ENCODE data around the gene MARK4. TPM values are rescaled to one million over a fixed set of nuclear protein-coding genes. Genes with fewer than 3 reads are reported as not detected.

The MARK4 gene
- total RNA-seq, 4 donors from 2014 or later = 10.2 to 26.2 (median 14.4) TPM

DNA sequence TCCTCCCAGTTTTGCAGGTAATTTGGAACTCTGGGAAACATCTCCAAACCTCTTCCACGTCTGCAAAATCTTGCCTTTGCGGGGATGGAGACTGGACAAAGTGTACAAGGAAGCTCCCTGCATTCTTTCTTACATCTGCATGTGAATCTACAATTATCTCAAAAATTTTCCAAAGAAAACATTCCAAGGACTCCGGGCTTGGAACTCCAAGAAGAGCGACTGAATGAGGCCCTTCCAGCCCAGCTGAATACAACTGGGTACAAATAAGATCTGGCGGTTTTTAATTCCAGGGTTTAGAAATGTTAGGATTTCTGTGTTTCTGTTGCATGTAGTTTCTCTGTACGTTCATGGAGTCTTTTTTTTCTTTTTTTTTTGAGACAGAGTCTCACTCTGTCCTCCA is 34.4 kb upstream of the MARK4 start:
- TF ChIP-seq, protein P1, sequence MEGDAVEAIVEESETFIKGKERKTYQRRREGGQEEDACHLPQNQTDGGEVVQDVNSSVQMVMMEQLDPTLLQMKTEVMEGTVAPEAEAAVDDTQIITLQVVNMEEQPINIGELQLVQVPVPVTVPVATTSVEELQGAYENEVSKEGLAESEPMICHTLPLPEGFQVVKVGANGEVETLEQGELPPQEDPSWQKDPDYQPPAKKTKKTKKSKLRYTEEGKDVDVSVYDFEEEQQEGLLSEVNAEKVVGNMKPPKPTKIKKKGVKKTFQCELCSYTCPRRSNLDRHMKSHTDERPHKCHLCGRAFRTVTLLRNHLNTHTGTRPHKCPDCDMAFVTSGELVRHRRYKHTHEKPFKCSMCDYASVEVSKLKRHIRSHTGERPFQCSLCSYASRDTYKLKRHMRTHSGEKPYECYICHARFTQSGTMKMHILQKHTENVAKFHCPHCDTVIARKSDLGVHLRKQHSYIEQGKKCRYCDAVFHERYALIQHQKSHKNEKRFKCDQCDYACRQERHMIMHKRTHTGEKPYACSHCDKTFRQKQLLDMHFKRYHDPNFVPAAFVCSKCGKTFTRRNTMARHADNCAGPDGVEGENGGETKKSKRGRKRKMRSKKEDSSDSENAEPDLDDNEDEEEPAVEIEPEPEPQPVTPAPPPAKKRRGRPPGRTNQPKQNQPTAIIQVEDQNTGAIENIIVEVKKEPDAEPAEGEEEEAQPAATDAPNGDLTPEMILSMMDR (IDR thresholded peaks at IDR 0.05; ENCODE audit: low read depth) = no peak

DNA sequence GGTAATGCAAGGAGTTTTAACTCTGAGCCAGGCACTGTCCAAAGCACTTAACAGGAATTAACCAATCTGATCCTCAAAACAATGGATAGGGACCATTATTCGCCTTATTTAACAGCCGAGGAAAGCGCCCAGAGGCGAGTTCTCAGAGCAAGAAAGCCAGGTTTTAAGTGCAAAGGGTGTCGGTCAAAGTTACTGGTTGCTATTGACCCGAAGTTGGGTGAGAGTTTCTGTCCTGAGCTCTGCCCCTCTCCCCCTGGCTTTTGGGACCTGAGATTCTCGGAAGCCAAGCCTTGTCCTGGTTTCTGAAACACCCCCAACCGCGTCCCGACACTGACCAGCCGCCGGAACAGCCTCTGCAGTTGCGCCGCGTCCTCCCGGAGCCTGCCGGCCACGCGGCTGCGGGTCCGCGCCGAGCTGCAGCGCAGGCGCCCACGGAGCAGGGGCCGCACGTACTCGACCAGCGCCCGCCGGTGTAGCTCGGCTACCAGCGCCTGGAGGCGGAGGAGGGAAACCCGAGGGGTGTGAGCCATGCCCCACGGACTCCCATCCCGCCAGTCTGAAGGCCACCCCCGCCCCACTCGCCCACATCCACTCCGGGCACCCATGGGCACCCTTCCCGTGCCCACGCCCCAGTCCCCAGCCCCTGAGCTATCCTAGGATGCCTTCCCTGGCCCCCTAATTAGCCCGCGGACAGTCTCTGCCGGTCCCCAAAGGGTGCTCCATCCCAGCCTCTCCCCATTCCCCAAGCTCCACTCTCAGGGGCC is 33.7 kb upstream of the MARK4 start:
- TF ChIP-seq, protein P1 (IDR thresholded peaks at IDR 0.05; ENCODE audit: low read depth) = no peak

DNA sequence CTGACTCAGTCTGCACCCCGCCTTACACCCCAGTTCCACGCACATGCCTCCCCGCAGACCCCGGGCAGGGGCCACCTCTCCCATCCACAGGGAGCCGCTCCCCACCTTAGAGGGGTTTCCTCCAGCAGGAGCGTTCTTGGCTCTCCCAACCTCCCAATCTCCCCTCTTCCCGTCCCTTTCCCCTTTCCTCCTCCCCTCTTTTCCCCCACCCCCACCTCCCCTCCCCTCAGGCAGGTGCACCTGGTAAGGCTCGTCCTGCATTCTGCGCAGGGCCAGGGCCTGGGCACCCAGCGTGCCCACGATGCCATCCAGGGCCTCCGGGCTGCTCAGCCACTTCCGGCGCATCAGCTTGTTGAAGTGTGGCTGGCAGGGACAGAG is 33.1 kb upstream of the MARK4 start:
- TF ChIP-seq, protein P1 (IDR thresholded peaks at IDR 0.05; ENCODE audit: low read depth) = no peak

DNA sequence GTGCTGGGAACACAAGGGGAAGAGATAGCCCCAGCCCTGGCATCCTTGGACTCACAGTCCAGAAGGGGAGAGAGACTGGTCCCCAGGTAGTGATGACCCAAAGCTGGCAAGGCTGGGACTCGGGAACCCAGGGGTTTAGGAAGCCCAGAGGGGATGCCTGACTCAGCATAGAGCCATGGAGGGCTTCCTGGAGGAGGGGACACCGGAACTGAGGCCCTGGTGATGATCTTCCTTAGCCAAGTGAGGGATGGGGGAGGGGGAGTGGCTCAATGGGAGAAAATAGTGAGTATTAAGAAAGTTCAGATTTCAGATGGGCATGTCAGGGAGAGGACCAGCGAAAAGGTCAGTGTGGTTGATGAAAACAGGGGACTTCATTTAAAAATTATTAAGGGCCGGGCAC is 32.6 kb upstream of the MARK4 start:
- TF ChIP-seq, protein P1 (IDR thresholded peaks at IDR 0.05; ENCODE audit: low read depth) = no peak

DNA sequence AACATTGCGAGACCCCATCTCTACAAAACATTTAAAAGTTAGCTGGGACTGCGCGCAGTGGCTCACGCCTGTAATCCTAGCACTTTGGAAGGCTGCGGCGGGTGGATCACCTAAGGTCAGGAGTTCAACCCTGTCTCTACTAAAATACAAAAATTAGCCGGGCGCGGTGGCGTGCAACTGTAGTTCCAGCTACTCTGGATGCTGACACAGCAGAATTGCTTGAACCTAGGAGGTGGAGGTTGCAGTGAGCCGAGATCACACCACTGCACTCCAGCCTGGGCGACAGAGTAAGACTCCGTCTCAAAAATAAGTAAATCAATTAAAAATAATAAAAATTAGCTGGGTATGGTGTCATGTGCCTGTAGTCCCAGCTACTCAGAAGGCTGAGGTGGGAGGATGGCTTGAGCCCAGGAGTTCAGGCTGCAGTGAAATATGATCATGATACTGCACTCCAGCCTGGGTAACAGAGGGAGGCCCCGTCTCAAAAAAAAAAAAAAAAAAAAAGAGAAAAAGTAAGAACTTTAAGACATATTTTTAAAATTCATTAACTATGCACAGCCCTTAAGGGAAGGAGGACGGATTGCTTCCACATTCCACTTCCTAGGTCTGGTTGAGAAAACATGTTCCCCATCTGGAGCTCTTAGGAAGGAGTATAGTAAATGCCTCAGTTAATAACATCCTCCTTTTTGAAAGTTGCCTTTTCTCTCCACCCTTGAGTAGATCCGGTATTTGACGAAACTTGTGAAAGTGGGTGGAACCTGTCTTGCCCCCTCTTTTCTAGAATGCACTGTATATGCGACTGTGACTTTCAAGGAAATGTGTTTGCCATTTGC is 31.9 kb upstream of the MARK4 start:
- TF ChIP-seq, protein P1 (IDR thresholded peaks at IDR 0.05; ENCODE audit: low read depth) = no peak

DNA sequence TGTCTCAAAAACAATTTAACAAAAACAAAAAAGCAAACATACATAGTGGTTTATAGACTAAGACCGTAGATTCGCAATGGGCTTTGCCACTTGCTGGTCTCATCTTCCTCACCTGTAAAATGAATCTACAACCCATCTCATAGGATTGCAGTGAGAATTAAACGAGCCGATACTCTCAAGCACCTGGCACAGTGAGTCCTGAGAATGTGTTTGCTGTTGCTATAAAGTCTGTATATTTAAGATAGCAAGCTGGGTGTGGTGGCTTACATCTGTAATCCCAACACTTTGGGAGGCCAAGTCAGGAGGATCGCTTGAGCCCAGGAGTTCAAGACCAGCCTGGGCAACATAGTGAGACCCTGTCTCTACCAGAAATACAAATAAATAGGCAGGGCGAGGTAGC is 28.3 kb upstream of the MARK4 start:
- TF ChIP-seq, protein P1 (IDR thresholded peaks at IDR 0.05; ENCODE audit: low read depth) = no peak

DNA sequence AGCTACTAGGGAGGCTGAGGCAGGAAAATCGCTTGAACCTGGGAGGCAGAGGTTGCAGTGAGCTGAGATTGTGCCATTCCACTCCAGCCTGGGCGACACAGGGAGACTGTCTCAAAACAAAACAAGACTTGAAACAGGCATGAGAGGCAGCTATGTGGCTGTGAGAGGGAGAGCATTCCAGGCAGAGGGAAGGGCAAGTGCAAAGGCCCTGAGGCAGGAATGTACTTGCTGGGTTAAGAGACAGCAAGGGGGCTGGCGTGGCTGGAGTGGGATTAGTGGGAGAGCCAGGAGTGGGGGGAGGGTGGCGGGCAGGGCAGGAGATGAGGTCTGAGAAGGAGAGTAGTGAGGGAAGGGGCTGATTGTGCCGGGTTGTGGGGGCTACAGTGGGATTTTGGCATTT is 27.2 kb upstream of the MARK4 start:
- TF ChIP-seq, protein P1 (IDR thresholded peaks at IDR 0.05; ENCODE audit: low read depth) = no peak
